Measurements from ENCODE around the gene TPGS2. TPM values are rescaled to one million over a fixed set of nuclear protein-coding genes. Genes with fewer than 3 reads are reported as not detected.

Gene TPGS2
- total RNA-seq, 1 donor from 2014 or later: 232 TPM

Other genes with a start within 250 kb of the TPGS2 start
- gene KIAA1328, start 125 bp upstream of the TPGS2 start, total RNA-seq: 4.4 and 5.3 TPM in 2 replicates